NCI-H1417 (cell line): ENCODE data around the gene ZMYND8.

Experiments used
- DNase-seq, 3 experiments: peaks; one replicate each; lab custom pipeline; 2025; lab: John Stamatoyannopoulos, UW

ZMYND8 gene

DNA sequence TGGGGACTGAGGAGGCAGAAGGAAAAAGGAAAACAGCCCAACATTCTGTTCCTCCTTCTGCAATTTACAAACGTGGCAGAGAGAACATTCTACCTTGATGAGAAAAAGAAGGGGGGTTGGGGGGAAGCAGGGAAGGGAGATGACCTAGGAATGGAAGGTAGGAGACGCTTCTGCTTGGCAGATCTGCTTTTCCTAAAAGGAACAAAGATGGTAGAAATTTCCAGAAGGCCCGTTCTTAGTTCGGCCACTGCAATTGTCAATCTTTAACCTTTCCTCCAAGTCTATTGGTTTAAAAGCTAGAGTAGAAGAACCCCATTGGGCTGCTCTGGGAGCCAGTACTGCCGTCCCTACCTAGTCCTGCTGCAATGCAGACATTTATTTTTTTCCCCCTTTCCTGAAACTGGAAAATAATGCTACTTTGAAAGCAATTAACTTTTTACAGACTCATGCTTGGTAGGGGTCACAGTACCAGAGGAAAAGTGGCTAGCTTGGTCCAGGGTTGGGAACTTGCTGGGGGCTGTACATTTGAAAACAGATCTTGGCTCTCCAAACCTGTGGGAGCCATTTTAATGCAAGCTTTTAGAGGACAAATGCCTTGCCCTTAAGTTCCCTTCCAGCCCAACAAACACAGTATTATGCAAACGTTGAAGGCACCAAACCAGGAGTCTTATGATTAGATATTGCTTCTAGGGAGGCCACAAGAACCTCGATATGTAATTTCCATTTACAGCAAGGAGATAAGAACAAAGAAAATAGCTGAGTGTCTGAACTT, 2.6 kb downstream of the ZMYND8 start:
- no peak for DNase-seq

DNA sequence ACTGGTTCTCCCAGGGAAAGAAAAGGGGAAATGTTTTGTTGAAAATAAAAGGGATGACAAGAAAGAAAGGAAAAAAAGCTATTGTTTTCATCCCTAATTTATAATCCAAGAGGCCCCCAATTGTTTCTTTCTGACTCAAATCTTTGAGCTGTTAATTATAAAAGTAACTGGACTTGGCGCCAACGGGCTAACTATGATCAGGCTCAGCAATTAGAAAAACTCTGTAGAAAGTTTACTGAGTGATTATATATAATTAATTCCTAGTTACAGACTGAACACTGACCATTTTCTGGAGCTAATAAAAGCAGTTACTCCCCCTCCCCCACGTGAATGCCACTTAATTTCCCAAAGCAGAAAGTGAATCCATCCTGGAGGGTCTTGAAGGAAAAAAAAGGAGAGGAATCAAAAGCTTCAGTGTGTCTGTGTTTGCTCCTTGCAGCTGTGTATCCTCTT, 3.2 kb downstream of the ZMYND8 start:
- peak in 2 of 3 experiments; percentile 70 to 87 for DNase-seq

DNA sequence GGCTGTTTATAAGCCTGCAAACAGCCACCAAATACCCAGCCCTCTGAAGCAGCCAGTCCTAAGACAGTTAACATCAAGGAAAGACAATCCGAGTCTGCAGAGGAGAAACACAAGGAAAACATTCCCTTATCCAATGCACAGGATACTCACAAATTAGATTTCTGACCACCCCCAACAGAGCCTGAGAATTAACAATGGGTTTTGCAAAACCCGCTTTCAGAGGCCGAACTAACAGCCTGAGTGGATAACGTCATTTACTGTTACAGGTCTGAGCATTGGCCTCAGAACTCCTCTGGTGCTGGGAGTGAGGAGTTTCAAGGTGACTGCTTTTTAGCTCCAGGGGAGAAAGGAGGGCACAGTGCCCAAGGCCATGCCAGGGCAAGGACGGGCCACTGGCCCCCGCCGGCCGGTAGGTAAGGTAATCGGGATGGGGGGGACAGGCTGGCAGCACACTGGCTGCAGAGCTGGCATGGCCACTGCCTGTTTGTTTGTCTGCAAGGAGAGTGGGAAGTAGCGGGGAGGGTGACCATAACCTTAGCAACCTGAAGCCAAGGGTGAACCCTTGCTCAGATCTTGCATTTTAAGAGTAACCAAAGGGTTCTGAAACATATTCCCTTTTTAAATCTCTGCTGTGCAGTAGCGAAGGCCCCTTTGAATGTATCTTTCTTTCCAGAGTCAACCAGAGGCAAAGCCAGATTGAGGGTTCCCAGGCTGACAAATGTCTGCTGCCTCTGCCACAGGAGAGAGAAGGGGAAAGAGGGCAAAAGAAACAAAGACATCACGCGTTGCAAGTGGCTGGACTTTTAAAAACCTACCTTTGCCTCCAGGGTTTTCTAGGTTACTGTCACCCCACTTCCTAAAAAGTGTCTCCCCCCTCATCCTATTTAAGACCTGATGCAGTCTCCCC, 3.9 kb downstream of the ZMYND8 start:
- DNase-seq = peak; percentile 58 to 87 (median 81)

DNA sequence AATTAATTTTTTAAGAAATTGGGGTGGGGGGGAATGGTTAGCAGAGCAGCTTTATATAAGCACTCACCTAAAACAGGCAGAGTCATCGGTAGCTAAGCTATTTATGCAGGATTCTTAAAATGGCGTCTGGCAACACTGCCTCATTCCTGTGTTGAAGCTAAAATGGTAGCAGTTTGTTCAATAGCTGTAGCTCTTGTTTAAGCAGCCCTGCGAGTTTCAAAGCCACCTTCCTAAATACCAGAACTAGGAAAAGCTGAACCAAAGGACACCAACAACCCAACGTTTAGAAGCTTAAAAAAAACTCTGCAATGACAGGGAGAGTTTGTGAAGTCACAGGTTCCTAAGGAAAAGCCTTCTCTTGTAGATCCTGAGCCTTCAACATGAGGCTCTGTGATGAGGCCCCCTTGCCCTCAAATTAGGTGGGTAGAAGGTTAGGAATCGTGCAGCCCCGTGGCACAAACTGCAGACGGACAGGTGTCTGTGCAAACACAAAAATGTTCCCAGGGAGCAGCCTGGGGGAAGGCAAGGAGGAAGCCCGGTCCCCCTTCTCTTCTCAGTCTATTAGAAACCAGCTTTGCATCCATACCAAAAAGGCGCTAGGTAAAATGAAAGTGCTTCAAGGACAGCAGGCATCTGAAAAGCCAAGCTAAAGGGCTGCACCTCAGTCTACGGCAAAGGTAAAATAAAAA, 4.7 kb downstream of the ZMYND8 start:
- peak; percentile 56 to 84 (median 70) for DNase-seq

DNA sequence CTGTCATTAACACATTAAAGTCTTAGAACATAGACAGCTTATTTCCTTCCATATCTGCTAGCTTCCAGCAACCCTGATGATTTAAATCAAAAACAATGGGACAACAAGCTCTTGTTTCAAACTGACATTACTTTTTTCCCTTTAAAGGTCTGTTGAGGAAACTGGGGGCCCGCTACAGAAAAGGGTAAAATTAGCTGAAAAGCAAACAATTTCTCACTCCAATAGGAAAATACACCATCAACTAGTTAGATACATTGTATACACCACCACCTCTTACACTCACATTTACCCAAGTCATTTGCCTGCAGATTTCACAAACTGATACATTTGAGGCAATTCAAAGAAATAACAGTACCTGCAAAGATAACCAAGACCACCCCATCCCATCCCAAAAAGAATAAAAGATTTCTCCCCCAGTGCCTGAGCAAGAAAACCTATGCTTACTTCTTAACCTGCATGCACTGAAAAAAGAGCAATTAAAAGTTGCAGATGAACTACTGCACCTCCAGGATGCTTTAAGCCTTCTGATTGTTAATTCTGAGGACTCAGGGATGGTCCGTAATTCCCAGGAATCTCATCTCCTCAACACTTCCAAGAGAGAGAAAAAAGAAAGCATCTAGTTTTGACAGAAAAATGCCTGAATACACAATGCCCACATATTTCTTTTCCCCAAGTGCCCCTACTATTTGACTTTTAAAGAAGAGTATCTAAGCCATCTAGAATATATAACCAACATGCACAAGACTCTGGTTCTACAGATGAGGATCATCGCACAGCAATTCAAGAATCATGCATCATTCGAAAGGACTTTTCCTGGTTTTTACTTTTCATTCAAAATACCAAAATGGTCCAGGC, 5.6 kb downstream of the ZMYND8 start:
- DNase-seq = peak in 1 of 3 experiments; percentile 45

DNA sequence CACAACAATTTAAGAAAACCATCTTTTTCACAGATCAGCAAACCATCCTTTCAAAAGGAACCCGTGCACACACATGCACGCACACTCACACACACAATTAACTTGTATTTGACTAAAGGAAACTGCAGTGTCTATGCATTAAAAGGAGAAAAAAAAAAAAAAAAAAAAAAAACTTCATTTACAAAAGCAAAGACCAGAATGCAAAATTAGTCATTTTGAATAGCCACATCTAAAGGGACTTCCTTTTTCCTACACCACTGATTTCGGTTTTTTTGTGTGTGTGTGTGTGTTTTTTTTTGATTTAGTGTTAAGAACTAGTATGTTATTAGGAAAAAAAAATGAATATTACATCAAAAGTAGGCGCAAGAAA, 6.3 kb downstream of the ZMYND8 start:
- DNase-seq = no peak

DNA sequence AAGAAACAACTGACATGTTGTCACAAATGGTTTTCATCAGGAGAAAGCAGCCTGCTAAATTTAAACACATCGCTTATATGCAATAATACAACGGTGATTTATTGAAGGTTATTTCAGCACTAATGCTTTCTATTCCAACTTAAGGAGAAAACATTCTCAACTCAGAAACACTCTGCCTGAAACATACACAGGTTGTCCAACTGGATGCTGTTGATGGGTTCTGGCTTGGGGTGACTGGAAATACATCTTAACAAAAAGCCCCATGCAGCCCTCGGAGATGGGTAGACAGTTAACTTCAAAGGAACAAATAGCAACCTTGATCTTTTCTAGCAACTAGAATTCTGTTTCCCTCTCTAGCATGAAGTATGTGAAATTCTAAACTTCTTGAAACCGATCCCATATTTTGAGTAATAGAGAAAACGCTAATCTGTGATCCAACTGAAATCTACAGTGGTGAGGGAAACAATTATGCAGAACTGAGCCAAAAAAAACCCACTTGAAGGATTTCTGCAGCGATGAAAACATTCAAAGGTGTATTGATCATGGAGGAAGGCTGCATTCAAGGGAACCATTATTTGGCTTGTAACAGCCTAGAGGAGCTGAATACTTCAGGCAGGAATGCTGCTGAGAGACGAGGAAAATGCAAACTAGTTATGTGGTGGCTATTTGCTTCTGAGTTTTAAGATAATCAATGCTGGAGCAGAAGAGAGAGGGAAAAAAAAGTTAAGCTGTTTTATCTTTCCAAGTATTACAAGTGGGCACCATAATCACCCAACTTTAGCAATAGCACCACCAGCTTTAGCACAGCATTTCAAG, 6.9 kb downstream of the ZMYND8 start:
- no peak for DNase-seq

DNA sequence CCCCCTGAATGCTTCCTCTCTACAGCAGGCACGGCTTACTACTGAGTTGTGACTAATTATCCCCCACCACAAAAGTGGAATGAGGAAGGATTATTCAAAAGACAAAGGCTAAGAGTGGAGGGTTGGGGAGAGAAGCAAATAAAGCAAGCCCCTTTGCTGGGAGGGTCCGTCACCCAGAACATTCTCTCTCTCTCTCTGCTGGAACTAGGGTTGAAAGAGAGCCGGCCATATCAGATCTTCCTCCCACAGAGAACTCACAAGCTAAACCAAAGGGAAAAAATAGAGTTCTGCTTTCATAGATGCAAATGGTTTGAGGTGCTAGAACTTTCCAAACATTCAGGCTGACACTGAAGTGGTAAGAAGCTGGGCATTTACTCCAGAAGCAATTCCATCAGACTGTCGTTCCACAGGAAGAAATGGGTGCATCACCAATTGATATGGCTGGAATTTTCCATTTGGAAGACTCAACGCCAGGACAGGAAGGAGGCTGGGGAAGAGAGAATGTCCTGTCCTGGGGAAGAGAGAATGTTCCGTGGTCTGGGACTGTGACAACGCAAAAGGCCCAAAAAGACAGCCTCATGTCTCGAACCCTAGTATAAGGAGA, 7.9 kb downstream of the ZMYND8 start:
- DNase-seq = no peak

DNA sequence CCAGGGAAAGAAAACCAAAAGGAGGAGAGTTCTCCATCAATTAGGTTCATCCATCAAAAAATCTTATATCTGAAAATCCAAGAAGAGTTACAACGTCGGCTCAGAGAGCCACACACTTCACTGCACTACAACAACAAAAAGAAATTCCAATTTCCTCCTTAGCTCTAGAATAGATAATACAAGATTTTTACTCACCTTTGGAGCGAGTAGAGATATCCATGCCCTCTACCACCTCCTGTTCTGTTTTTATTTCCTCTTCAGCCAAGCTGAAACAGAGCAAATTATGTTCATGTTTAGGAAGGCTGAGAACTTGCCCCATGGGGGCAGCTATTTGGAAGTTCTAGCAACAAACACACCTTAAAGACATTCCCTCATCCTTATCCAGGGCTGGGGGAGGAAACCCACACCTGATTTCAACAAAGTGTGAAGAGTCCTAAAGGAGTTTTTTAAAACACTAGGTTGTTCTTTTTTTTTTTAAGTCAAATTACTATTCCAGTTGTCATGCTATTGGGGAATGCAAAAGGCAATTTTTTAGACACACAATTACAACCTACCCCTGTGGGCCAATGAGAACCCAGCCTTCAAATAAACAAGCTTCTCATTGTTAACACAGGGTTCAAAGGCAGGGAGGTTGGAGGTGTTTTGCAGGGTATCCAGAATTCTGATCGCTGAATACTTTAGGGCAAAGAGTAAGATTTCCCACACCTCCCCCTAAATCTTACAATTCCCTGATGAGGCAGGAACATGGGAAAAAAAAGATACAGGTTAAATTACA, 8.7 kb downstream of the ZMYND8 start:
- no peak for DNase-seq

DNA sequence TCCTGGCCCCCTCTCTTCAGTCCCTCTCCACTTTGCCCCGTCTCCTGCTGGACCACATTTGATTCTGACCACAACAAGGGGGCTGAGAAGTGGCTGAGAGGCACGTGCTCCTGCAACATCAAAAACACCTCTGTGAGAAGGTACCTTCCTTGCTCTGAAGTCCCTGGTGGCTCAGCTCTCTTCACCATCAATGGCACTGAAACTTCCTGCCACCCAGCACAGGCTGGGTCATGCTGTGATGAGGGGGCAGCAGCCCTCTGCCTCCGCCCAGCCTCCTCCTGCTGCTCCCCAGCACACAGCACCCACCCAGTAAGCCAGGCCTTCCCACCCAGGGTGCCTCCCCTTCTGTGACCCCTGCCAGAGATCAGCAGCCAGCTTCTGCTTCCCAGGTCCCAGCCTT, 10.3 kb downstream of the ZMYND8 start:
- no peak for DNase-seq

DNA sequence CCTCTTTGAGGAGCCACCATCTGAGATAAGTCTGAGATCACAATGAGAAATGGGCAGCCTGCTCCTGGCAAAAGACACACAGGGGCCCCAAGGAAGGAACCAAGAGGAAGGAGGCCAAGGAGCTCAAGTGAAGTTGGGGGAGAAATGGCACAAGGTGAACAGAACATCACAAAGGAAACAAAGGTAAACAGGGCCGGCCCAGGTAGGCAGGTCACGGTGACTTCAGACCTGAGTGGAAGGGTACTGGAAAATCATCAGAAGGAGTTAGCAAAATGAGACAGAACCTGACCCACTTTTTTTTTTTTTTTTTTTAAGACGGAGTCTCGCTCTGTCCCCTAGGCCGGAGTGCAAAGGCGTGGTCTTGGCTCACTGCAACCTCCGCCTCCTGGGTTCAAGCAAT, 11.3 kb downstream of the ZMYND8 start:
- no peak for DNase-seq

DNA sequence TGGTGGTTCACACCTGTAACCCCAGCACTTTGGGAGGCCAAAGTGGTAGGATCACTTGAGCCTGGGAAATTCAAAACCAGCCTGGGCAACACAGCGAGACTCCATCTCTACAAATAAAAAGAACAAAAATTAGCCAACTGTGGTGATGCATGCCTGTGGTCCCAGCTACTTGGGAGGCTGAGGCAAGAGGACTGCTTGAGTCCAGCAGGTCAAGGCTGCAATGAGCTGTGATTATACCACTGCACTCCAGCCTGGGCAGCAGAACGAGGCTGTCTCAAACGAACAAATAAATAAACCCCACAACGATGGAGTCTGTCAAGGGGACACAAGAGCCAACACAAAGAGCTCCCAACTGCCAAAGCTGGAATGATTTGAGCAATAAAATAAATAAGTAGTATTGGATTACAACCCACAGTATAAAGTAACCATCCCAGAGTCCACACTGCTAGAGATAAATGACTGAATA, 13.5 kb downstream of the ZMYND8 start:
- peak in 1 of 3 experiments; percentile 24 for DNase-seq

DNA sequence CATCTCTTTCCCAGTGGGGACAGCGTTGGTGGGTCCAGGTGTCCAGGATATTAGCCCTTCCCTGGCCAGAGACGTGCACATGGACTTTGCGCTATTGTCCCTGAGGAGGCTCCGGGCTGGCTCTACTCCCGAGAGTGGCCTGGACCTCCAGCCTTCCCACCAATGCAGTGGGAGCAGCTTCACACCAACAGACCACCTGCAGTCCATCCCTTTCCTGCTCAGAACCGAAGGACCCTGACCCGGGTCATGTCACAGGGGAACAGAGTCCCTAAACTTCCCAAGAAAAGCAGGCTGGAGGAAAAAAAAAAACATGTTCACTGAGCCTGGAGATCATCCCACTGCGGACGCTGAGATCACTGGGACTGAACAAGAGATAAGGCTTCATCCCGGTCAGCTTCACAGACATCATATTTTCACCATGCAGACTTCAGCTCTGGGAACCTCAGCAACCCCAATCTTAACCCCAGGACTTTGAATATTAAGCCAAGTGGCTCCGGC, 18.3 kb downstream of the ZMYND8 start:
- DNase-seq = no peak

DNA sequence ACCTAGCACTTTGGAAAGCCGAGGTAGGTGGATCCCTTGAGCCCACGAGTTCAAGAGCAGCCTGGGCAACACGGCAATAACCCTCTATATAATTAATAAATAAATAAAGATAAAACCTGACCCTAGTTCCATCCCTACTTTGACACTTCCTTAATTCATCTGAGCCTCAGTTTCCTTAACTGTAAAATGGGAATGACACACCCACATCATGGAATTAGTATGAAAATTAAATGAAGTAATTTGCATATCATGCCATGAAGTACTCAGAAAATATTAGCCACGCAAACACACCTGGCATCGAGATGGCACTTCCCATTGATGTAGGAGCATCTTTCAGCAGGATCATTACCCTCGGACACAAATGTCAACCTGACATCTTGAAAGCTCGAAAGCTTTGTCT, 19.1 kb downstream of the ZMYND8 start:
- no peak for DNase-seq

DNA sequence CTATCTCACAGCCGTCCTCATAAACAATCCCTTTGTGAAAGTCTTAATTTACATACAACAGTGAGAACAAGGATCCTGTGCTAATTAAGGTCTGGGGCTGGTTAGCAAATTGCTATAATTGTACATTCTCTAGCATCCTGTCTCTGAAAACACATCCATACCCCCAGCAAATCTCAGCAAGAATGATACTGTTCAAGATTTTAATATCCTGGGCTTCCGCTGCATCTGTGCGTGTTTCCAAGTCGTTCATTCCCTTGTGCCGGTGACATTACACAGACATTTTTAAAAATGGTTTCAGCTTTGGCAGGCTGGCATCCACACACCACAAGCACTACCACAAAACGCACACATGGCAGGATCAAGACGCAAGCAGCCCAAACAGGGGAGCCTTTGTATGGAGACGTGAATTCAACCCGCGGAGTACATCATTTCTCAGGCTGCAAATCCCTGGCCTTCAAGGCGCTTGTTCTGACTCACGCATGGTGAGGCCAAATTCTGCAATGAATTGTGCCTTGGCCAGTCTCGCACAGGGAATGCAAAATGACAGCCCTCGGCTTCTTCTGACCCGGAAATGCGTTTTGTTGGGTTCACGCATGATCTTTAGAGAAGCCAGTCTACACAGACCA, 20.3 kb downstream of the ZMYND8 start:
- DNase-seq = no peak

DNA sequence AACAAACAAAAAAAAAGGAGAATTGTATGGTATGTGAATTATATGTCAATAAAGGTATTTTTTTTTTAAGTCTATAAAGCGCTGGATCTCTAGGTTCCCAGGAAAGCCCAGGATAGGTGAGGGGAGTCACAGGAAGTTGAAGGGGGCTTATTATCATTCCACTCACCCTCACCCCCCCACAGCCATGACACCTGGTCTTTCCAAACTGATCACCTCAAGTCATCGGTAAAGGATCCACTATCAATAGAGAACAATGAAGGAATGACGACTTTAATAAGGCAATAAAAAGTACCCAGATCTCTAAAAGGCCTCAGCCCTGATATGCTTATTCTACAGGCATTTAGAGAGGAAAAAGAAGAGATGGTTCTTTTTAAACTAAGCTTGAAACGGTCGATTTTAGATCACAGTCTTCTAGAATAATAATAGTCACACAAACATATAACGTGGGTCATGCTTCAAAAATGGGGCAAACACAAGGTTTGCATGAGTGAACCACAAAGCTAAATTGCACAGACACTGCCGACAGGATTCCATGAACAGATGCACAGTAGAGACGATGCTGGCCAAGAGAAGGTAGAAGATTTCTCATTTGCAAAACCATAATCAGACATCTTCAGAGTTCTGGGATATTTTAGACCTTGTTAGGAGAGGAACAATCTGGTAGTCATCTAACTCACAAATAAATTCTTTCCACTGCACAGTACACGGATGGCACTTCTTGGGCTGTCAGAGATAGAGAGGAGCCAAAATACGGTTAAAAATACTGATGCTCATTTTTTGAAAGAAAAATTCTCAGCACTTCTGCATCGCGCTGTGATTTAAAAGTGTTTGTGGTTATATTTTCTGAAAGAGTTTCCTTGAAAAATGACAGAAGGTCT, 21.0 kb downstream of the ZMYND8 start:
- no peak for DNase-seq

DNA sequence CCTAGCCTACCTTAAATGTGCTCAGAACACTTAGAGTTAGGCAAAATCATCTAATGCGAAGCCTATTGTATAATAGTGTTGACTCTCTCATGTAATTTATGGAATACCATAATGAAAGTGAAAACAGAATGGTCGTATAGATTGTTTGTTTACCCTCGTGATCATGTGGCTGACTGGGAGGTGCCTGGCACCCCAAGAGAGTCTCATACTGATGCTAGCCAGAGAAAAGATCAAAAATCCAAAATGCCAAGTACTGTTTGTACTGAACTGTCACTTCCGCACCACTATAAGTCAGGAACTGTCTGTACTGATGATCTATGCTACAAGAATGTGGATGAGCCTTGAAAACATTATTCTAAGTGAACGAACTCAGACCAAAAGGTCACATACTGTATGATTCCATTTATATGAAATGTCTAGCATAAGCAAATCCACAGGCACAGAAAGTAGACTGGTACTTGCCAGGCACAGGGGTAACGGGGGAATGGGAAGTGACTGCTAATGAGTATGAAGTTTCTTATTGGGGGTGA, 22.4 kb downstream of the ZMYND8 start:
- DNase-seq = peak in 2 of 3 experiments; percentile 38 to 76
